HL-60 (cell line): Measurements from ENCODE around the gene ATP6V1E1.

ENCODE experiments used
- DNase-seq, 2 experiments: peaks; one replicate each; pipeline ENCODE4 v3.0.0-alpha.2; 2010 to 2020; ENCODE audit warnings: low read depth in 1 of 2, low spot score in 1 of 2
- H3K27ac ChIP-seq: fragments of 250-450 bp; sonication (Bioruptor Pico); replicated peaks from 2 replicates; pipeline ENCODE4 v1.5.1; 2020; ENCODE audit warnings: mild to moderate bottlenecking, moderate library complexity
- H3K27me3 ChIP-seq: fragments of 250-450 bp; sonication (Bioruptor Pico); 2 replicates; pipeline ENCODE4 v1.5.1; 2021; ENCODE audit warnings: mild to moderate bottlenecking, moderate library complexity; ENCODE audit not compliant: insufficient read depth, poor library complexity, severe bottlenecking
- H3K4me3 ChIP-seq: replicated peaks from 2 replicates; pipeline ENCODE4 v1.5.1; 2011; ENCODE audit warnings: mild to moderate bottlenecking, control low read depth, low read length; ENCODE audit not compliant: insufficient read depth
- CTCF ChIP-seq: IDR thresholded peaks from one replicate; pipeline ENCODE4 v1.5.1; 2011; ENCODE audit warnings: low read length, control low read depth, inconsistent platforms; ENCODE audit not compliant: insufficient read depth
- GABPA ChIP-seq: IDR thresholded peaks from 2 replicates; pipeline ENCODE4 v1.6.1; 2012; ENCODE audit warnings: low read depth
- POLR2AphosphoS5 ChIP-seq: IDR thresholded peaks from 2 replicates; pipeline ENCODE4 v1.6.1; 2012; ENCODE audit warnings: low read depth
- REST ChIP-seq: IDR thresholded peaks from 2 replicates; pipeline ENCODE4 v1.6.1; 2012; ENCODE audit warnings: low read depth; ENCODE audit not compliant: insufficient replicate concordance
- SPI1 ChIP-seq: IDR thresholded peaks from 2 replicates; pipeline ENCODE4 v1.6.1; 2012; ENCODE audit warnings: low read depth, mild to moderate bottlenecking, borderline replicate concordance

The ATP6V1E1 gene

DNA sequence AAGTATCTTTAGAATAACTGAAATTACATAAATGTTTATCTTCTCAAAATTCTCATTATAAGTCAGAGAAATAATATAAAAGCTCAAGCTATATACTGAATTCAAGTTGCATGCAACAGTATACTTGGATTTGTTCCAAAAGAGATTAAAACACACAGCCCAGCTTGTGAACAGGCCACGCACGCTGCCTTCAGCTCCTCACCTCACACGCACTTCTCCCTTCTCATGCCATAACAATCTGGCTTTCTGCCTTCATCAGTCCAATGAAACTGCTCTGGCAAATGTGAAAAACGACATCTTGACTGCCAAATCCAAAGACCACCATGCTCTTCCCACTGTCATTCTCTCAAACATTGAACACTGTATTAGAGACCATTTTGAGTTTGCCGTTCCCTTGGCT is 22.1 kb downstream of the ATP6V1E1 start:
- TF ChIP-seq POLR2AphosphoS5 (no peak), GABPA (no peak), SPI1 (no peak), CTCF (no peak), REST (no peak)
- H3K27ac ChIP-seq, result no peak overlapping the region
- DNase-seq, result no peak
- H3K4me3 ChIP-seq, result no peak overlapping the region
- no peaks in the 10 kb centered on the region for H3K27me3 ChIP-seq

- Histone ChIP-seq H3K27me3 (no peaks in the 10 kb centered on the region), H3K27ac (no peak overlapping the region), H3K4me3 (no peak overlapping the region)
- no peak for TF ChIP-seq SPI1
- TF ChIP-seq REST, result no peak
- no peak for TF ChIP-seq CTCF
- no peak for TF ChIP-seq POLR2AphosphoS5
- no peak for TF ChIP-seq GABPA
- DNase-seq, result no peak
These were observed 24.9 kb downstream of the ATP6V1E1 start for GRCh38 chr22:17603668-17604067.

GRCh38 chr22:17601031-17601430 is 27.5 kb downstream of the ATP6V1E1 start:
- no peak overlapping the region for H3K4me3 ChIP-seq
- DNase-seq, result no peak

More at GRCh38 chr22:17601031-17601430, 27.5 kb downstream of the ATP6V1E1 start:
- TF ChIP-seq CTCF (no peak), SPI1 (no peak), GABPA (no peak), POLR2AphosphoS5 (no peak), REST (no peak)
- no peaks in the 10 kb centered on the region for H3K27me3 ChIP-seq
- no peak overlapping the region for H3K27ac ChIP-seq
